ENCODE data around the gene PMPCA.

The PMPCA gene

DNA sequence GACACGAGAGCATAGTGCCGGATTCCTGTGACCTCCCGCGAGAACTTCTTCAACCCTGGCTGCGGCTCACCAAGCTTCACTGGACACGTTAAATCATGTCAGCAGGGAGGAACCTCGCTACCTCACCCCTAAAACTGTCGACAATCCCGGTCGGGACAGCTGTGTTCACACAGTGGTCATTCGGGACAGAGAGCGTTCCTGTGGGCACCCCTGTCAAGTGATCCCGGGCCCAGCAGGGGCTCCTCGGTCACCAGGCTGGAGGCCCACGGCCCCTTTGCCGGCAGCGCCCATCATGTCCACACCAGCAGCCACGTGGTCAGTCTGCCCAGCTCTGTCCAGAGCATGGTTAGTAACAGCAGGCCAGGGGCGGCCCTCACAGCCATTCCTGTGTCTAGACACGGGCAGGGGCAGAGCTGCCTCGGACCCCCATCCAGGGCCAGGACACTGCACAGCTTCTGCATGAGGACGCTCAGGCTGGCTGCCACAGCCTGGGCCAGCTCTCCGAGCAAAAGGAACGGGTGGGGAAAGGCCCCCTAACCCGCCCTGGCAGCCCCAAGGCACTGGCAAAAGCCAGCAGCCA, 25.7 kb downstream of the PMPCA start:
- no peak for DNase-seq (ENCODE audit: low read depth in 3 of 3)

DNA sequence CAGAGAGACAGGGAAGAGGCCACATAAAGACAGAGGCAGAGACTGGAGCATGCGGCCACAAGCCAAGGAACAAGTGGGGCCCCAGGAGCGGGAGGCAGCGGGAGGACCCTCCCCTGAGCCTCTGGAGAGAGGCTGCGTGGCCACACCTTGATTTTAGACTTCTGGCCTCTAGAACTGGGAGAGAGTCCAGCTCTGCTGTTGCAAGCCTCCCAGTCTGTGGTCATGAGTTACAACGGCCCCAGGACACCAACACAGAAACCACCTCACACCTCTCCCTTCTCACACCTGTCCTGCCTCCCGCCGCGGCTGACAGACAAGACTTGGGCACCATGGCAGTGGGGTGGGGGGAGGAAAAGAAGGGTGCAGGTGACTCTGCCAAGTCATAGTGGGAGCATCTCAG, 27.0 kb downstream of the PMPCA start:
- DNase-seq (ENCODE audit: low read depth in 3 of 3), result no peak

DNA sequence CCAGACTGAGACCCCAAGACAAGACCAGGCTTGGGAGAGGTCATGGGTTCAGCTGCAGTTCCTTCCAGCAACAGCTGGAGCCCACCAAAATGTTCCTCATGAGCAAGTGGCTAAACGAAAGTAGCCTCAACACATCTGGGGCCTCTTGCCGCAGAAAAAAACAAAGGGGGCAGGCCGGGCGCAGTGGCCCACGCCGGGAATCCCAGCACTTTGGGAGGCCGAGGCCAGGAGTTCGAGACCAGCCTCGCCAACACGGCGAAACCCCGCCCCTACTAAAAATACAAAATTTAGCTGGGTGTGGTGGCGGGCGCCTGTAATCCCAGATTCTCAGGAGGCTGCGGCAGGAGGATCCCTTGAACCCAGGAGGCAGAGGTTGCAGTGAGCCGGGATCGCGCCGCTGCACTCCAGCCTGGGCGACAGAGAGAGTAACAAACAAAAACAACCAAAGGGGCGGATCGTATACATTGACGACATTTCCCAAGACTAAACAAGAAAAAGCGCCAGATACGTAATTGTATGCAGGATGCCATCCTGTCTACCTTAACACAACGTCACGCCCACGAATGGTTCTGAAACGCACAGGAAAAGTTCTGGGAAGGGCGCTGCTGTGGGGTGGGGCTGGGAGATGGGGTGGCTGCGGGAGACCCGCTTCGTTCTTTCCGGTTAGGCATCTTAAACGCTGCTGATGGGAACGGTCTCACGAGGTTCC, 27.5 kb downstream of the PMPCA start:
- no peak for DNase-seq (ENCODE audit: low read depth in 3 of 3)

DNA sequence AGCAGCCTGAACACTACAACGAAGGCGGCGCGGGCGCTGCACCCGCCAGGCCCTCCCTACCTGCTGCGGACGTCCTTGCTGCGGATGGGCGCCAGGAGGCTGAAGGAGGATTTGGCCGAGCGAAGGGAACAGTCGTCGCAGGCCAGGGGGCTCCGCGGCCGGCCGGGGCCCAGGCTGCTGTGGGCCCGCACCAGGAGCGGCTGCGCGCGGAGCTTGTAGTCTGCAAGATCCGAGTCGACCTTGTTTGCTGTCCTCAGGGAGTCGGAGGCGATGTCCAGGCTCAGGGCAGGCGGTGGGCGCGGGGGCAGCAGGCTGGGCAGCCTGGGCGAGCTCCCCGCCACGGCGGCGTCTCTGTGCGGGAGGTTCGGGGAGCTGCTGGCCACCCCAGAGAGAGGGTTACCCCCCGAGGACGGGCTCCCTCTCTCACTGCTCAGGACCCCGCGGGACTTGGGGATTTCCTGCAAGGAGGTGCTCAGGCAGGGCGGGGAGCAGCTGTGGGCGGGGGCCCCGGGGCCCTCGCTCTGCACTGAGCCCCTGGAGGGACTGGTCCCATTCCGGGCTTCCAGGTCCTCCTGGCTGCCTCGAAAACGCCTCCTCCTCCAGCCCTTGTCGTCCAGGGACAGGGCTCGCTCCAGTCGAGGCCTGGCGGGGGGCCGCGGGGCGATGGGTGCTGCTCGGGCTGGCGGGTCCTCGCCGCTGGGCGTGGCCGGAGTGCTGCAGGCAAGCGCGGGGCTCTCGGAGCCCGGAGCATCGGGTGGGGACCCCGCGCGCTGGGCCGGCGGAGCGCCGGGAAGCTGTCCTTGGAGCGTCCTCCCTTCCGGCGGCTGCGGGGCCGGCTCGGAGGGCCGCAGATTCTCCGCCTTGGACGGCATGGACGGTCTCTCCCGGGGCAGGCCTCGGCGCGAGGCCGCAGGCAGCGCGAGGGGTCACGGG, 28.4 kb downstream of the PMPCA start:
- DNase-seq (ENCODE audit: low read depth in 3 of 3), result peak; percentile 27 to 66 (median 42)

DNA sequence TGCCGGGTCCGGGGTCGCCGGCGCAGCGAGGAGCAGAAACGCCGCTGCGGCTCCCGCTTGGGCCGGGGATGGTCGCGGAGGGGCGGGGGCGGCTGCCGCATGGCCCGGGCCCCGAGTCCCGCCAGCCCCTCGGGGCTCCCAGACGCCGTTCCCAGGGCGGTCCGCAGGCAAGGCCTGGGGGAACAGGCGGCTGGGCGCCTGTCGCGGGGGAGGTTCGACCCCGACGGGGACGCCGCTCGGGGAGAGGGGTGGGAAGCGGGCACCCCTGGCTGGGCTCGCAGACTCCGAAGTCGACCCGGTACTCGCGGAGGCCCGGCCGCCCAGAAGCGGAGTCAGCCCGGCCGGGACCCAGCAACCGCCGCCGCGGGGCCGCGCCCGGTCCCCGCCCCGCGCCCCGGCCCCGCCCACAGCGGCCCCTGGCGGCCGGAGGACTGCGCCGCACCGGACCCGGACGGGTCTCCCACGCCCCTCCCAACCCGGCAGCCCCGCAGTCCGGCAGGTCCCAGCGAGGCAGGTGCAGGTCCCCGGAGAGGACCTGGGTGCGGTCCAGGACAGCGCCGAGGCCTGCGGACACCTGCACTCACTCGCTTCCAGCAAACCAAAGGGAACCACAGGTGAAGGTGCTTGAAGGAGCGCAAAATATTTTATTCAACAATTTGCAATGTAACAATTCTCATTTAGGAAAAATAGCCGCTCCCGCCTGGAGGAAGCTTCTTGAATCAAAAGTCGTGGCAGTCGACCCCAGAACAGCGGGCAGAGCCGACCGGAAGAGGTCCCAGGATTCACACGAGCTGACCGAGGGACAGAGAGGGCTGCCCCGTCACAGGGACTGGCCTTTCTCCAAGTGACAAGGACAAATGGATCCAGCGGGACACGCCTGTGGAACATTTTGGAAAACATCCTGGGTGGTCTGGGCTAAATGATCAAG, 29.3 kb downstream of the PMPCA start, which contains the start of gene INPP5E:
INPP5E (minus strand) TSS at position 365 of the 928 bp plus-strand sequence. CDS start 426 bp downstream, outside the sequence.
- peak; percentile 59 to 79 (median 70) for DNase-seq (ENCODE audit: low read depth in 3 of 3)

DNA sequence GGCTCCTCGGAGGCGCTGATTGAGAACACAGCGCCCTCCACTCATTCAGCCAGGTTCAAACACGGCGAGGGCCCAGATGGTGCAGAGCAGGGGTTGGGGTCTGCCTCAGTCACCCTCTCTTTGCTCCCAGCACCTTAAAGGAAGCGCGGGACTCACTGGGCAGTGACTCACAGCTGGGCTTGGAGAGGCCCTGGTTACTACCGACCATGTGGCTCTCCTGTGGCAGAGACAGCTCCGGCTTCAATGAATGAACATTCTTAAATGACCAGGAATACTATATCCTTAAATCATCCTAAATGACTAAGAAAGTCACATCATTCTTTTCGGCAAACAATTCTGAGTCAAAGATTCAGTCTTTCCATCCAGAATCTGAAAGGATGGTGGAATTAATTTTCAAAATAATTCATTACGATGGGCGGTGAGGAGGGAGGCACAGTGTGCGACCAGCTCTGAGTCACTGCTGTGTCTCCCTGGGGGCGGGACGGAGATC, 30.8 kb downstream of the PMPCA start:
- DNase-seq (ENCODE audit: low read depth in 3 of 3), result no peak

DNA sequence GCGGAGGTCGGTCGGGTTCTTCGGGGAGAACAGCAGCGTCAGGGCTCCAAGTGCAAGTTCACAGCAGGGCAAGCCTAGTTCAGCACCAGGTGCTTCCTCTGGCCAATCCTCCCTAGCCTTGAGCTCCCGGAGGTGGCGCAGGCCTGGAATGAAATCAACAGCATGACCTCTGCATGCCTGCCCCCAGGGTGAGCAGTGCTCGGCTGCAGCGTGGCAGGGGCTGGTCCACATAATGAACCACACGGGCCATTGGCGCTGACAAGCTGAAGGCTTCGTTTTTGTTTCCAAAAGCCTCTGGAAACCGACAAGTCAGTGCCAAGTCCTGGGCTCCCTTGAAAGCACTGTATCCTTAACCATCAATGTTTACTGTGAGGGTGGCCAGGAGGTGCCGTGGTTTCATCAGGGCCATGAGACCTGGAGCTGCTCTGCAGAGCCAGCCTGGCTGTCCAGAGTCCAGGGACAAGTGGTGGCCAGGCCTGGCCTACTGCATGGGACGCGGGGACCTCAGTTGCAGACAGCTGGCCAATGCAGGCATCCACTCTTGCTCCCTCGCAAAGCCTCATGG, 31.3 kb downstream of the PMPCA start:
- no peak for DNase-seq (ENCODE audit: low read depth in 3 of 3)

DNA sequence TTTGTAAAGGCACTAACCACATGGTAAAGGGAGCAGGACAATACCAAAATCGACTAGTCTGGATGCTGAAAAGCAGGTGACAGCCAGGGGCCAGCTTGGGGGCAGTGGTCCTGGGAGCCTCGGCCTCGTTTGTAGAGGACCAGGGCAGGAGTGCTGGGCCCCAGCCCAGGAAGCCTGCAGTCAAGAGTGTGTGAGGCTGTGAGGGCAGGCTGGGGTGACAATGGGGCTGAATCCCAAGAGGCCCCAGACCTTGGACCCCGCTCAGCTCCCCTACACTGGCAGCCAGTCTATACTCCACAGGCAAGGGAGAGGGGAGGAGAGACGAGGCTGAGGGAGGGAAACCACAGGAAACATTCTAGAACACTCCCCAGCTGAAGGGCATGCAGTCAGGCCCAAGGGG, 31.8 kb downstream of the PMPCA start:
- no peak for DNase-seq (ENCODE audit: low read depth in 3 of 3)

DNA sequence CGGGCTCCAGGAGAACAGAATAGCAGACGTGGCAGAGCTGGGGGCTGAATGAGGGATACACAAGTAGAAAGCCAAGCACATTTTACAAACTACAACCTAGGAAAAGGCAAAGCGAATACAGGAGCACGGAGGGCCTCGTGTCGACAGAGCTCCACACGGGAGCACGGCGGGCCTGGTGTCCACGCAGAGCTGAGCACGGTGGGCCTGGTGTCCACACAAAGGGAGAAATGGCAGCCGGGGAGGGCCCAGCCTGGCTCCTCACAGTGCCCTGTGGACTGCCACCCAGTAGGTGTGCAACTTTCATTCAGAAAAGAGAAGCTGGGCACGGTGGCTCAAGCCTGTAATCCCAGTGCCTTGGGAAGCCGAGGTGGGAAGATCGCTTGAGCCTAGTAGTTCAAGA, 32.6 kb downstream of the PMPCA start:
- DNase-seq (ENCODE audit: low read depth in 3 of 3), result no peak

DNA sequence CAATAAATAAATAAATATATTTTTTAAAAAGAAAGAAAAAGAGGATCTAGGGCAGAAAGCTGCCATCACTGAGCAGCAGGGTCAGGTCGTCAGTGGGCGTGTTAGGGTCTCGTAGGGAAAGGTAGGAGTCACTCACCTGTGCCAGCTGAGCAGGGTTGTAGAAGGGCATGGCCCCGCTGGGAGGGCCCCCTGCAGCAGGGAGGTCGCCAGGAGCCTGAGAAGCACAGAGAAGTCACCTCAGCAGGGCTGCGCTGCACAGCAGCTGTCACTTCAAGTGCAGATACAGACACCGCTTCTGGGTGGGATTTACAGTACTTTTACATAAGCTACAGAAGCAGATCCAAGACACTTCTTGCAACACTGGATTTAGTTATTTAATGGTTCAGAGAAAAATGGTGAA, 33.2 kb downstream of the PMPCA start:
- DNase-seq (ENCODE audit: low read depth in 3 of 3), result no peak

DNA sequence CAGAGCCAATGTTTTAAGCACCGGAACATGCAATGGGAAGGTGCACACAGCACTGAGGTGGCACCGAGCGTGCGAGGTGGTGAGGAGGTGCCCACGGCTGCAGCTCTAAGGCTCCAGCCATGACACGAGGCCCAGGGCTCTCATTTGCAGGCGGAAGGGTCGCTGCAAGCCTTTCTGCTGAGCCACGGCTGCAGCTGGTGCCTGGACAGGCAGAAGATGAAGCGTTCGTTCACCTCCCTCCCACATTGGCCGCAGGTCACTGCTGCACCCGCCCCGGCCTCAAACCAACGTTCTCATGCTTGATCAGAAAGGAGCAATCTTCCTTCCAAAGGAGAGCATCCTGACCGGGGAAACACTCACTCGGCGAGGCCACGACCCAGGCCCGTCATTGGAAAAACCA, 33.6 kb downstream of the PMPCA start:
- DNase-seq (ENCODE audit: low read depth in 3 of 3), result no peak

DNA sequence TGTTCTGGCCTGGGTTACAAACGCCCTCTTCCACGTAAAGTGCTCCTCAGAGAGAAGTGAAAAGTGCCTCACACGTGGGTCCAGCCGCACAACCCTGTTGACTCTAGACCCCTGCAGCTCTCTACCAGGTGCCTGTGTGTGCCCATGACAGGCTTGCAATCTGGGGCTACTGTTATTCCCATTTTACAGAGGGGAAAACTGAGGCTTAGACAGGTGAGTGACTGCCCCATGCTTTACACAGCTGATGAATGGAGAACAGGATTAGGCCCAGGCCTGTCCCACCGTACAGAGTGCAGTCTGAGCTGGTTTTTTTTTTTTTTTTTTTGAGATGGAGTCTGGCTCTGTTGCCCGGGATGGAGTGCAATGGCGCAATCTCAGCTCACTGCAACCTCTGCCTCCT, 35.3 kb downstream of the PMPCA start:
- DNase-seq (ENCODE audit: low read depth in 3 of 3), result no peak

DNA sequence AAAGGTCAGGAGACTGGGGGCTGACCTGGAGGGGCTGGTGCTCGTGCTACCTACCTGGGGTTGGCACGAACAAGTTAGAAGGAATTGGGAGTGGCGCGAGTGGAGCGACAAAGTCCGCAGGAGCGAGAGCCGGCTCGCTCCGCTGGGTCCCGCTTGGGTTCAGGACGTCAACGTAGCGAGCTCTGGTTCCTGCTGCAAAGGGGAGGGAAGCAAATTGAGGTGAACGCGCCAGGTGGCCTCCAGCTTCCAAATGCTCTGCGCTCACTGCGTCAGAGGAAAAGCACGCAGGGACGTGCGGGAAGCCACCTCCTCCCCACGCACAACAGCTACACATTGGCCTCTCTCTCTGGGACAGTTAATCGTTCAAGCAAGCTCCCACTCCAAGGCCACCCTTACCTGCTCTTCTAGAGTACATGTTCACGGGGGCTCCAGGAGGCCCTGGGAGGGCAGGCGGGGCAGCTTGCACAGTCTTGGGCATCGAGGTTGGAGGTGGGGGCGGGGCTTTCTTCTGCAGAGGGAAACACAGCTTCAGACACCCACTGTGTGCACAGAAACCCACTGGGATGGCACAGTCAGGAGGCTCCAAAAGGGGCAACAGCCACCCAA, 36.8 kb downstream of the PMPCA start:
- no peak for DNase-seq (ENCODE audit: low read depth in 3 of 3)

DNA sequence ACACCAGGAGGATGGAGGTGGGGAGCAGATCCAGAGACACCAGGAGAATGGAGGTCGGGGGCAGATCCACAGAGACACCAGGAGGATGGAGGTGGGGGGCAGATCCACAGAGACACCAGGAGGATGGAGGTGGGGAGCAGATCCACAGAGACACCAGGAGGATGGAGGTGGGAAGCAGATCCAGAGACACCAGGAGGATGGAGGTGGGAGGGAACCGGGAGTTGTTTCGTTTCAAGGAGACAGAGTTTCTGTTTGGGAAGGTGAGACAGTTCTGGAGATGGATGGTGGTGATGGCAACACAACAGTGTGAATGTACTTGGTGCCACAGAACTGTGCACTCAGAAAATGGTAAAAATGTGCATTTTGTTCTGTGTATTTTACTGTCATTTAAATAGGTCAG, 38.2 kb downstream of the PMPCA start:
- no peak for DNase-seq (ENCODE audit: low read depth in 3 of 3)

DNA sequence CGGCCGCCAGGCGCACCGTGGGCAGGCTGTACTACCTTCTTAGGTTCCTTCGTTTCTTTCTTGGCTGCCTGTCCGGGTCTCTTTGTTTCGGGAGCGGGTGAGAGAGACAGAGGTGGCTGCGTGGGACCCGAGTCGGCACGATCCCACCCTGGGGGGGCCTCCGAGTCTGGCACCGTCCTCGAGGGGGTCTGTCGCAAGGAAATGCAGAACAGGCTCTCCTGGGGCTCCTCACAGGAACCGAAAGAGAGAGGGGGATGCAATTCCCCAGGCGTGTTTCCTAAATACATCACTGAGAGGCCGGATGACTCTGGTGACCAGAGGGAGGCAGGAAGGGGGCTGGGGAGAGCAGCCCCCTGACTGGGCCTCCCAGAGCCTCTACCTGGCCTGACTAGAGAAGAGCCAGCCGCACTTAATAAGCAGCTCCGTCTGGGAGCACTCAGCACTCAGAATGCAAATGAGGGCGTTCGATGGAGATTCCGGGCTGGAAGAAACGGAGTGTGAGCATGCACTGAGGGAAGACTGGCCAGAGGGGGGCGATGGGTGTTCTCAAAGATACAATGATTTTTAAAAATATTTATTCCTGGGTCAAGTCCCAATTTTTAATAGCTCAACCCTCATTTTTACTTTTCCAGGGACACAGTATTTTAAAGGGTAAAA, 40.9 kb downstream of the PMPCA start:
- no peak for DNase-seq (ENCODE audit: low read depth in 3 of 3)

DNA sequence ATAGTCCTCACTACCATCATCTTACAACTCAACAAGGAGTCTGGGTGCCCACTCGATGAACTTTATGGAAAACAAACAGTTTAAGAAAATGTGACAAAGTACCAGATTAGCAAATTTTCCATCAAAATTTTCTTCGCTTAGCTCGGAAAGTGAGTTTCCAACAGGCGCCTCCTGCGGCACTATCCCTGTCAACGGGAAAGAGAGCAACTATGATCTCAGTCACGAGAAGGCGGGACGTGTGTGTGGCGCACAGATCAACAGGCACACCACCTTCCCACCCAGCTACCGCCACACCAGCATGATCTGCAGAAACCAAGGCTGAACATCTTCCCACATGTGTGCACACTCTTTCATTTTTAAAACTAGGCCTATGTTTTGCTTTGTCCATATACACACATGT, 42.9 kb downstream of the PMPCA start:
- DNase-seq (ENCODE audit: low read depth in 3 of 3), result no peak

DNA sequence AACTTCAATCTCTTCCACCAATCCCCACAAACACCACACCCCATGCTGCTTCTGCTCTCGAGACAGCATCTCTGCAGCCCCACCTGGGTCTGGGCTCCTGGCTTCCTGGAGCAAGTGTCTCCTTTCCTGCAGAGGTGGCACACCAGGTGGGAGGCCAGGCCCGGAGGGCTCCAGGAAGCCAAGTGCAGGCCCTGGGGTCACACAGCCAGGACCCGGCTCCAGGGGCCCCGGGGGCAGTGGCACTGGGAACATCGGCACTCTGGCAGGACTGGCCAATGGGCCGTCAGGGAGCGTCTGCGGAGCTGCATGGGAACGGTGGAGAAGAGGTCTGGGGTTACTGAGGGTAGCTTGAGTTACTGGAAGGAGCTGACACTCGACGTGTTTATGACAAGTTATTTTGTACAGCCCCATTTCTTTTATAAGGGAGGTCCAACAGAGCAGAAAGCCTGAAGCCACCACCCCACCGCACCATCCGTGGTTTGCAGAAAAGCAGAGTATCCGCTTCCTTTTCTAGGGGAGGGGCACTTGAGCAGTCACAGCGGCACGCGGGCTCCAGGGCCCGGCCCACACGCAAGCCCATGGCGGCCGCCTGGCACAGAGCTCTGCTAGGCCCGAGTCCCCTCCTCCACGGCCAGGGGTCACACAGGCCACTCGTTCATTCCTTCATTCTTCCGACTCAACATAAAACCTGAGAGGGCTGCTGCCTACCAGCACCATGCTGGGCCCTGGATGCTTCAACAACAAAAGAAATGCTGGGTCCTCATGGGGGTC, 43.8 kb downstream of the PMPCA start:
- no peak for DNase-seq (ENCODE audit: low read depth in 3 of 3)

DNA sequence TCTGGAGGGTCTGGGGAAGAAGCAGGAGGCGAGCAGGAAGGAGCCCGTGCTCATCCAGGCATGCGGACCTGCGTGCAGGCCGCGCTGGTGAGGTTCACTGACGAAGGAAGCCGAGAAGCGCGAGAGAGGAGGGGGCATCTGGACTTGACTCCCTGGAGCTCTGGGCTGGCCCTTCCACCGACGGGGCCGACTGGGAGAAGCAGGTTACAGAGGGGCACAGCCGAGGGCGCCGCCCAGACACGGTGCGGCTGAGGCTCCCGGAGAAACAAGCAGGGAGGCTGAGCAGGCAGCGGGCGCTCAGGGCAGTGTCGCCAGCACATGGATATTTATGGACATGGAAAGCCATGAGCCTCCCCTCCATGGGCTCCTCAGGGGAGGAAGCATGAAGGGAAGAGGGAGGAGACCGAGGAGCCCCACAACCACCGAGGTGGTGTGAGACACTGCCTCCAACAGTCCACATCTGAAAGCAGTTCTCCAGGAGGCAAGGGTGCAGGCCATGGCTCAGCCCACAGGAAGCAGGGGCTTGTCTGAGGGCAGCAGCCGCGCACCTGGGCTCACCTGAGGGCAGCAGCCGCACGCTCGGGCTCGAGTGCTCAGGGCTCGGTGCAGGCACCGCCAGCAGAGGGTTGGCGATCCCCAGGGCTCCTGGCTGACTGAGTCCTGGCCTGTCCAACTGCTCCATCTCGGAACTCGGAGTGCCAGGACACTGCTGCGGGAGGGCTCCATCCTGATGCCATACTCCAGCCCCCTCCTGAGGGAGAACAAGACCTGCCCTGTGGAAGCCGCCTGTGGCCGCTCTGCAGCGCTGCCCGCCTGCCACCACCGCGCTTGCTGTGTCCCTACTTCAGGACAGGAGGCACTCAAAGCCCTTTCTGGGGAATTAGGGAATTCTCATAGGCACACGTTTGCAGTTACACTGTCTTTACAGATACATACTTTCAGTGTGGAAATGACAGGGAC, 44.9 kb downstream of the PMPCA start:
- no peak for DNase-seq (ENCODE audit: low read depth in 3 of 3)
